AG04449 (cell line): ENCODE measurements around the gene ARID1A.
A peak's percentile ranks its signal among the peaks of the same experiment; 100 is the strongest.

Experiments
- CTCF ChIA-PET: fragments of 350-600 bp; formaldehyde crosslinking; extraction: SDS; loops from one replicate; lab custom pipeline; 2021; ENCODE audit warnings: antibody characterized with exemption; lab: Yijun Ruan, JAX
- POLR2A ChIA-PET: fragments of 400-600, 350-600 bp; formaldehyde crosslinking; extraction: SDS; loops from one replicate; lab custom pipeline; 2020; ENCODE audit warnings: antibody characterized with exemption, inconsistent platforms; lab: Yijun Ruan, JAX
- DNase-seq: peaks from one replicate; pipeline ENCODE4 v3.0.0-alpha.2; 2010; ENCODE audit warnings: low read depth, low spot score
- H3K4me3 ChIP-seq: 2 replicates; pipeline ENCODE4 v1.5.1; 2011; ENCODE audit warnings: low read depth, mild to moderate bottlenecking, control low read depth, low read length
- CTCF ChIP-seq: IDR thresholded peaks from one replicate; pipeline ENCODE4 v1.5.1; 2011; ENCODE audit warnings: mild to moderate bottlenecking, moderate library complexity, low read length, control low read depth, inconsistent platforms; ENCODE audit not compliant: insufficient read depth; ENCODE audit errors: missing control alignments

ARID1A gene

DNA sequence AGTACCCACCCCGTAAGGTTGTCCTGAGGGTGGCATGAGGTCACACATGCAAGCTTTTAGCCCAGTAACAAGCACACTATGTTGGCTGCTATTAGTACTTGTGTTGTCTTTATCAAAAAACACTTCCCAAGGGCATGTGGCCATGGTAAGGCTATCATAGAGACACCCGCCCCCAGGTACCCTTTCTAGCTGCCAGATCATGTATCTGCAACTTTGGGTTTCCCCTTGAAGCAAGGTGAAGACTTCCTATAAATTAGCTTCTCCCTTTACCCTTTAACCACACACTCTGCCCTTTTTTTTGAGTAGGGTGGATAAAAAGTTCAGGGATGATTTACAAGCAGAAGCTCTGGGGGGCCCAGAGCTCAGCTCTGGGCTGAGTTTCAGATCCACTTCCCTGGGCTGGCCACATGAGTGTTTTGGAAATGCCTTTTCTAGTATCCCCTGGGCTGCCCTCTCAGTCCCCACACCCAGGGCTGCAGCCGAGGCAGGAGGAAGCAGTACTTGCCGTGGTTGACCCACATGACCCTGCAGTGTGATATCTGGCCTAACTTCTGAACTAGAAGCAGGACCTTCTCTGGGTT is 132.7 kb downstream of the ARID1A start:
- ChIA-PET CTCF (interaction anchor here (0.6 to 2.3 kb wide), 2 partner anchors 60 to 225 kb away, joined by 3 to 15 read pairs; no protein-coding TSS in a partner anchor), POLR2A (no interaction called here)
- no peak for TF ChIP-seq CTCF
- H3K4me3 ChIP-seq = peak overlapping the region; percentile 12; the same call in 1 of the 2 replicates
- no peak for DNase-seq

- TF ChIP-seq CTCF = no peak
- no peak overlapping the region for H3K4me3 ChIP-seq
- CTCF ChIA-PET = interaction anchor here (1.3 to 2.3 kb wide), 3 partner anchors 21 to 227 kb away, joined by 3 to 15 read pairs (median 10); no protein-coding TSS in a partner anchor
- DNase-seq = no peak
- POLR2A ChIA-PET = no interaction called here
Measured at GRCh38 chr1:26829184-26829911, 133.5 kb downstream of the ARID1A start.

GRCh38 chr1:26831059-26831458 is 135.2 kb downstream of the ARID1A start:
- ChIA-PET POLR2A (no interaction called here), CTCF (interaction anchor here (0.7 to 1.9 kb wide), 13 partner anchors 15 to 232 kb away, joined by 3 to 10 read pairs (median 3); no protein-coding TSS in a partner anchor)
- no peak for DNase-seq
- no peak for TF ChIP-seq CTCF
- H3K4me3 ChIP-seq = no peak overlapping the region
